Astrocyte of the cerebellum (primary cell): ENCODE results near the gene TM7SF2.

Experiments
- DNase-seq: peaks from one replicate; pipeline ENCODE4 v3.0.0-alpha.2; 2011; ENCODE audit warnings: low read depth
- H3K4me3 ChIP-seq: 2 replicates; pipeline ENCODE4 v1.5.1; 2011; ENCODE audit warnings: mild to moderate bottlenecking, low read depth, low read length, moderate library complexity
- in situ Hi-C: cut with HindIII; loops from 2 replicates; pipeline ENCODE4 v1.10.0; 2017; ENCODE audit warnings: low sequenced_read_pairs
- TF ChIP-seq, protein P1 (sequence below): IDR thresholded peaks from 2 replicates; pipeline ENCODE4 v1.5.1; 2012; ENCODE audit warnings: low read length, low read depth, moderate library complexity, mild to moderate bottlenecking; ENCODE audit errors: missing control alignments

Gene TM7SF2

DNA sequence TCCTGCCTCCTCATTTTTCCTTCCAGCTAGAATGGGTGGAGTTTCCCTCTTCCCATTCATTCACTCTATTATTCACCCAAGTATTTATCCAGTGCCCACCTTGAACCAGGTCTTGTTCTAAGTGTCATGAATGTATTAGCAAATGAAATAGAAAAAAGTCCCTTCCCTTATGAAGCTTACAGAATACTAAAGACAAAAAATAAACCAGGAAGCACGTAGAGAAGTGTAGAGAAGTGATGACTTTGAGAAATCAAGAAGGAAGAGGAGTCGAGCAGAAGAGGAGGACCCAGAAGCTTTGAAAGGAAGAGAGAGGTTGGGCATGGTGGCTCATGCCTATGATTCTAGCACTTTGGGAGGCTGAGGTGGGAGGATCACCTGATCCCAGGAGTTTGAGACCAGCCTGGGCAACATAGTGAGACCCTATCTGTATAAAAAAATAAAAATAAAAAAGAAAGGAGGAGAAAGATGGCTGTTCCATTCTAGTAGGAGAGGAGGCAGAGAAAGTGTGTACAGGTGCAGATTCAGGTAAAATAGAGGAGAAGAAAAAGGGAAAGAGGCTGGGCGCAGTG, 39.7 kb downstream of the TM7SF2 start:
- H3K4me3 ChIP-seq, result no peak overlapping the region
- no peak for DNase-seq
- in situ Hi-C loops, result no loop called here

DNA sequence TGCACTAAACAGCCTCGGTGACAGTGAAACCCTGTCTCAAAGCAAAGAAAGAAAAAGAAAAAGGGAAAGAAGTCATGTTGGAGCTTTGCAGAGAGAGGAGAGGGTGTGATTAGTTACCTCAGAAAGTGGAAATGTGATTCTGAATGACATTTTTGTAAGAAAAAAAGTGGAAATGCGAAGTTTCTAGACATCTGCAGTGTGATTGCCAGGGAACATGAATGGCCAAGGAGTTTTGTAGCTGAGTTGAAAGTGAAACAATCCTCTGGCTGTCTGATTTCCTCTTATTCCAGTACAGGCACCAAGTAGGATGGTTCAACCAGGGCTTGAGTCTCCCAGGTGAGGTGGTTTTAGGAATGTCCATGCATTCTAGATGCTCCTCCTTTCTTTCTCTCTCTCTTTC, 40.5 kb downstream of the TM7SF2 start:
- in situ Hi-C loops, result no loop called here
- no peak for DNase-seq
- TF ChIP-seq, protein P1, sequence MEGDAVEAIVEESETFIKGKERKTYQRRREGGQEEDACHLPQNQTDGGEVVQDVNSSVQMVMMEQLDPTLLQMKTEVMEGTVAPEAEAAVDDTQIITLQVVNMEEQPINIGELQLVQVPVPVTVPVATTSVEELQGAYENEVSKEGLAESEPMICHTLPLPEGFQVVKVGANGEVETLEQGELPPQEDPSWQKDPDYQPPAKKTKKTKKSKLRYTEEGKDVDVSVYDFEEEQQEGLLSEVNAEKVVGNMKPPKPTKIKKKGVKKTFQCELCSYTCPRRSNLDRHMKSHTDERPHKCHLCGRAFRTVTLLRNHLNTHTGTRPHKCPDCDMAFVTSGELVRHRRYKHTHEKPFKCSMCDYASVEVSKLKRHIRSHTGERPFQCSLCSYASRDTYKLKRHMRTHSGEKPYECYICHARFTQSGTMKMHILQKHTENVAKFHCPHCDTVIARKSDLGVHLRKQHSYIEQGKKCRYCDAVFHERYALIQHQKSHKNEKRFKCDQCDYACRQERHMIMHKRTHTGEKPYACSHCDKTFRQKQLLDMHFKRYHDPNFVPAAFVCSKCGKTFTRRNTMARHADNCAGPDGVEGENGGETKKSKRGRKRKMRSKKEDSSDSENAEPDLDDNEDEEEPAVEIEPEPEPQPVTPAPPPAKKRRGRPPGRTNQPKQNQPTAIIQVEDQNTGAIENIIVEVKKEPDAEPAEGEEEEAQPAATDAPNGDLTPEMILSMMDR, result no peak
- no peak overlapping the region for H3K4me3 ChIP-seq

More for the DNA sequence above, 39.7 kb downstream of the TM7SF2 start:
- TF ChIP-seq, protein P1, result no peak

DNA sequence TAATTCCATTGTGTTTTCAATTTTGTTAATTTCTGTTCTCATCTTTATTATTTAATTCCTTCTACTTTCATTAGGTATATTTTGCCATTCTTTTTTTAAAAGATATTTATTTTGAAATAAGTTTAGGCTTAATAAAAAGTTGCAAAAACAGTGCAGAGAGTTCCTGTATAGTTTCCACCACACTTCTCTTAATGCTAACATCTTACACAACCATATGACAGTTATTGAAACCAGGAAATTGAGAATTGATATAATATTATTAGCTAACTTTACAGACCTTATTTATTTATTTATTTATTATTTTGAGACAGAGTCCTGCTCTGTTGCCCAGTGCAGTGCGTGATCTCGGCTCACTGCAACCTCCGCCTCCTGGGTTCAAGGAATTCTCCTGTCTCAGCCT, 44.6 kb downstream of the TM7SF2 start:
- TF ChIP-seq, protein P1, result no peak
- no peak overlapping the region for H3K4me3 ChIP-seq
- DNase-seq, result no peak
- in situ Hi-C loops, result no loop called here

DNA sequence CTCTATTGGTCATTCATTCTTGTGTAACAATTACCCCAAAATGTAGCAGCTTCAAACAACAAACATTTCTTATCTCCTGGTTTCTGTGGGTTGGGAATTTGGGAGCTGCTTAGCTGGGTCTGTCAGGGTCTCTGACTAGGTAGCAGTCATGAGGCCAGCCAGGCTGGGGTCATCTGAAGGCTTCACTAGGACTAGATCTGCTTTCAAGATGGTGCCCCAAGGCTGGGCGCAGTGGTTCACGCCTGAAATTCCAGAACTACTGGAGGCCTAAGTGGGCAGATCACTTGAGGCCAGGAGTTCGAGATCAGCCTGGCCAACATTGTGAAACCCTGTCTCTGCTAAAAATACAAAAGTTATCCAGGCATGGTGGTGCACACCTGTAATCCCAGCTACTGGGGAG, 45.3 kb downstream of the TM7SF2 start:
- TF ChIP-seq, protein P1, result no peak
- DNase-seq, result no peak
- in situ Hi-C loops, result no loop called here
- no peak overlapping the region for H3K4me3 ChIP-seq

DNA sequence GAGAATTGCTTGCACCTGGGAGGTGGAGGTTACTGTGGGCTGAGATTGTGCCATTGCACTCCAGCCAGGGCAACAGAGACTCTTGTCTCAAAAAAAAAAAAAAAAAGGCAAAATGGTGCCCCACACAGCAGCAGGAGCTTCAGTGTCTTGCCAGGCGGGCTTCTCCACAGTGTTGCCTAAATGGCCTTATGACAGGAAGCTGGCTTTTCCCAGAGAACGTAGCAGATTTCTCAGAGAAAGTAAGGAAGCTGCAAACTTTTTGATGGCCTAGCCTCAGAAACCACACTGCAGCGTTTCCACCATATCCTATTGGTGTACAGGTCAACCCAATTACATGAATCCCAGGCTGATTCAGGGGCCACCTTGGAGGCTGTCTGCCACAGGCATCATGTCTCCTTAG, 45.7 kb downstream of the TM7SF2 start:
- H3K4me3 ChIP-seq, result no peak overlapping the region
- DNase-seq, result no peak
- in situ Hi-C loops, result no loop called here
- TF ChIP-seq, protein P1, result no peak

DNA sequence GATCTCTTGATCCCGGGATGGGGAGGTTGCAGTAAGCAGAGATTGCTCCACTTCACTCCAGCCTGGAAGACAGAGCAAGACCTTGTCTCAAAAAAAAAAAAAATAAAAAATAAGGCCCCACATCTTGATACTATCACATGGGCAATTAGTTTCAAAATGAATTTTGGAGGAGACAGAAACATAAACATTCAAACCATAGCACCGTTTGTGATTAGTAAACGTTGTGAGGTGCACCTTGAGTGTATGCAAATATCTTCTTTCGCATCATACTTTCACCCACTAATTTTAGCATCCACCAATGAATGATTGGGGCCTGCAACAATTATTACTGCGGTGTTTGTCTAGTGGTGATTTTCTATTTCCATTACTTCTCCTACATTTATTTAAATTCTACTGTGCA, 47.3 kb downstream of the TM7SF2 start:
- H3K4me3 ChIP-seq, result no peak overlapping the region
- TF ChIP-seq, protein P1, result no peak

More for the DNA sequence above, 47.3 kb downstream of the TM7SF2 start:
- DNase-seq, result no peak
- in situ Hi-C loops, result no loop called here
